Gastrocnemius medialis (tissue), 4 donors: ENCODE results near the gene WFDC13.
"Not testable (repeated sequence)": the region's sequence is repeated elsewhere in the genome, so short reads cannot be mapped to it uniquely, and the experiment has no call there.

ENCODE experiments used
- POLR2A ChIP-seq, 2 donors: fragments of 450-650 bp; IDR thresholded peaks; one replicate each; pipeline ENCODE4 v1.6.1; 2017; ENCODE audit warnings: antibody characterized with exemption in 2 of 2, mild to moderate bottlenecking in 2 of 2, moderate library complexity in 2 of 2
- TF ChIP-seq, protein P1 (sequence below), 5 experiments: fragments of 450-650 bp in 3 of 5; fragments of 200-600 bp in 2 of 5; sonication (generic) in 2 of 5; IDR thresholded peaks in 4 of 5; conservative IDR thresholded peaks in 1 of 5; 1 replicate in 4 of 5; 2 replicates in 1 of 5; pipeline ENCODE4 v1.5.1; 2016 to 2019; ENCODE audit warnings: antibody characterized with exemption in 5 of 5, mild to moderate bottlenecking in 3 of 5, moderate library complexity in 3 of 5

DNA sequence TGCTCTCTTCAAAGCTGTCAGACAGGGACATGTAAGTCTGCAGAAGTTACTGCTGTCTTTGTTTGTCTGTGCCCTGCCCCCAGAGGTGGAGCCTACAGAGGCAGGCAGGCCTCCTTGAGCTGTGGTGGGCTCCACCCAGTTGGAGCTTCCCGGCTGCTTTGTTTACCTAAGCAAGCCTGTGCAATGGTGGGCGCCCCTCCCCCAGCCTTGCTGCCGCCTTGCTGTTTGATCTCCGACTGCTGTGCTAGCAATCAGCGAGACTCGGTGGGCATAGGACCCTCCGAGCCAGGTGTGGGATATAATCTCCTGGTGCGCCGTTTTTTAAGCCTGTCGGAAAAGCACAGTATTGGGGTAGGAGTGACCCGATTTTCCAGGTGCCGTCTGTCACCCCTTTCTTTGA, 8.5 kb upstream of the WFDC13 start:
- TF ChIP-seq, protein P1, sequence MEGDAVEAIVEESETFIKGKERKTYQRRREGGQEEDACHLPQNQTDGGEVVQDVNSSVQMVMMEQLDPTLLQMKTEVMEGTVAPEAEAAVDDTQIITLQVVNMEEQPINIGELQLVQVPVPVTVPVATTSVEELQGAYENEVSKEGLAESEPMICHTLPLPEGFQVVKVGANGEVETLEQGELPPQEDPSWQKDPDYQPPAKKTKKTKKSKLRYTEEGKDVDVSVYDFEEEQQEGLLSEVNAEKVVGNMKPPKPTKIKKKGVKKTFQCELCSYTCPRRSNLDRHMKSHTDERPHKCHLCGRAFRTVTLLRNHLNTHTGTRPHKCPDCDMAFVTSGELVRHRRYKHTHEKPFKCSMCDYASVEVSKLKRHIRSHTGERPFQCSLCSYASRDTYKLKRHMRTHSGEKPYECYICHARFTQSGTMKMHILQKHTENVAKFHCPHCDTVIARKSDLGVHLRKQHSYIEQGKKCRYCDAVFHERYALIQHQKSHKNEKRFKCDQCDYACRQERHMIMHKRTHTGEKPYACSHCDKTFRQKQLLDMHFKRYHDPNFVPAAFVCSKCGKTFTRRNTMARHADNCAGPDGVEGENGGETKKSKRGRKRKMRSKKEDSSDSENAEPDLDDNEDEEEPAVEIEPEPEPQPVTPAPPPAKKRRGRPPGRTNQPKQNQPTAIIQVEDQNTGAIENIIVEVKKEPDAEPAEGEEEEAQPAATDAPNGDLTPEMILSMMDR (IDR thresholded peaks at IDR 0.05 in 4 of 5, conservative IDR thresholded peaks at IDR 0.05 in 1 of 5): not testable (repeated sequence)
- TF ChIP-seq POLR2A (IDR thresholded peaks at IDR 0.05): not testable (repeated sequence)
